Epithelial cell of proximal tubule (primary cell): ENCODE results near the gene CACNB2. TPM values are rescaled to one million over a fixed set of nuclear protein-coding genes. Genes with fewer than 3 reads are reported as not detected.
"Not testable (repeated sequence)": the region's sequence is repeated elsewhere in the genome, so short reads cannot be mapped to it uniquely, and the experiment has no call there.

Source experiments
- DNase-seq: peaks from one replicate; pipeline ENCODE4 v3.0.0-alpha.2; 2011; ENCODE audit warnings: low read depth
- H3K4me3 ChIP-seq: 2 replicates; pipeline ENCODE4 v1.5.1; 2011; ENCODE audit warnings: low read depth, mild to moderate bottlenecking, low read length
- CTCF ChIP-seq: conservative IDR thresholded peaks from 2 replicates; pipeline ENCODE4 v1.5.1; 2012; ENCODE audit warnings: low read depth, mild to moderate bottlenecking, low read length
- total RNA-seq: library from RNA; depleted of rRNA; stranded (reverse); fragments of >200 nt; gene quantifications from 2 replicates; pipeline ENCODE4 v1.2.3, GENCODE V29; 2015

CACNB2 gene
- total RNA-seq, 1 donor from 2014 or later: not detected

DNA sequence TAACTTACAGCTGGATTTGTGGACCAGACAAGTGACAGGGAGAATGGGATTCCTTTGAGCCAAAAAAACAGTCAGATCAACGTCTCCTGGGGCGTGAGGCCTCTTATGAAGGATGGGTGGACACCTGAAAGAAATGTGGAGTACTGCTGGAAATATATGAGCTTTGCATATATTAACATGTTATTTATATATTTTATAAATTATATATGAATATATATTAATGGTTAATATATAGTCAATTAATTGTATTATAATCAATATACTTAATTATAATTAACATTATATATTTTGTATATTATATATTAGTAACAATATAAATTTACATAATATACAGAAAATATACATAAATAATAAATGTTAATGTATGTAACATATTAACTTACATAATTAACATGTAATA, 57.5 kb downstream of the CACNB2 start:
- no peak overlapping the region for H3K4me3 ChIP-seq
- no peak for TF ChIP-seq CTCF
- no peak for DNase-seq

DNA sequence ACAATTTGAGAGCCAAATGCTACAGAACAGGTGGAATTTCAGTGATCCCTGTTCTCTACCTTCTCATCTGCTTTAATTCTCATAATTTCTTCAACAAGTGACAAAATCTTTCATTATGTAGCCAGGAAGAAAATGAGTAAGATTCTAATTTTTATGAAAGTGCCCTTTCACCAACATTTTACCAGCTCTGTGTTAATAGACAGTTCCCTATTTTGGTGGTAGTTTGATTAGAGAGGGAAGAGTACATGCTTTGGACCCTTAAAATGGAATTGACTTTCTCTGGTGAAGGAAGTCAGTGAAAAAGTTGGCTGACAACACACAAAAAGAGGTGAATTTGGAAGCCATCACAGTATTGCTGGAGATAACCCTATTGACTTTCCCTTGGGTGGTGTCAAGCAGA, 61.7 kb downstream of the CACNB2 start:
- no peak for DNase-seq
- no peak overlapping the region for H3K4me3 ChIP-seq
- TF ChIP-seq CTCF: no peak

- no peak for TF ChIP-seq CTCF
- H3K4me3 ChIP-seq: no peak overlapping the region
- no peak for DNase-seq
These were observed 62.6 kb downstream of the CACNB2 start for GRCh38 chr10:18202680-18203460.

GRCh38 chr10:18203471-18203870, 63.2 kb downstream of the CACNB2 start:
- no peak for TF ChIP-seq CTCF
- DNase-seq: no peak
- no peak overlapping the region for H3K4me3 ChIP-seq

DNA sequence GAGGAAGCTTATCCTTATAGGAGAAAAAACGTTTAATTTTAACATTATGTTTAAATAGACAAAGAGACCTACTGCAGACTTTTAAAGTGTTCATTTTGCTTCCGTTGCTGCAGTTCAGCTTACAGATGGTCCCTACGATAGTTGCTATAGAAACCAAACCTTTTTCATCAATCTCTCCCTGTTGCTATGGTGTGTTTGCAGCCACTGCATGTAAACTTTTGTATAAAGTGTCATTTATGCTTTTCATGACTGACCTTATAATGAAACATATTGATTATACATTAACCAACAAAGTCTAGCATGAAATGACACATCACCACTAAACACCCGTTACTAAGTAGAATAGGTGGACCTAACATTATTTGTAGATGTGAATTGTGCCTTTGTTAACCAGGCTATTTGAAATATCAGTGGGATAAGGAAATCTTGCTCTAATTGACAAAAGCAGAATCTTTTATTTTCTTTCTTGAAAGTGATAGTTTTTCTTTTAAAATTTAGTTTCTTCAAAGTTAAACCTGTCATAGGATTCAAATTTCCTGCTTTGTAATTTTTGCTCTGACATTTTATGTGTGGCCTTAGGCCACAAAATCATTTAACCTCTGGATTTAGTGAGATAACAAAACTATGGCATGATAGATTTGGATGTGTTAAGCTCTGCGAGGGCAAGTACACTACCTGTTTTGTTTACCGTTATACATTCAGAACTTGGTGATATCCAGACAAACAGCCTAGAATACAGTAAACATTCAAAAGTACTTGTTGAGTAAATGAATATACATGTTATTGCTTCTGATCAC, 64.0 kb downstream of the CACNB2 start:
- no peak for DNase-seq
- H3K4me3 ChIP-seq: no peak overlapping the region
- TF ChIP-seq CTCF: no peak

GRCh38 chr10:18205098-18205834, 65.0 kb downstream of the CACNB2 start:
- no peak for DNase-seq
- H3K4me3 ChIP-seq: no peak overlapping the region
- TF ChIP-seq CTCF: no peak

DNA sequence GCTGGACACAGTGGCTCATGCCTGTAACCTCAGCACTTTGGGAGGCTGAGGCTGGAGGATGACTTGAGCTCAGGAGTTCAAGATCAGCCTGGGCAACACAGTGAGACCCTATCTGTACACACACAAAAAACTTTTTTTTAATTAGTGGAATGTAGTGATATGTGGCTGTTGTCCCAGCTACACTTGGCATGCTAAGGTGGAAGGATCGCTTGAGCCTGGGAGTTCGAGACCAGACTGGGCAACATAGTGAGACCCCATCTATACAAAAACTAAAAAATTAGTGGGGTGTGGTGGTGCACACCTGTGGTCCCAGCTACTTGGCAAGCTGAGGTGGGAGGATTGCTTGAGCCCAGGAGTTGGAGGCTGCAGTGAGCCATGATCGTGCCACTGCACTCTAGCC, 68.0 kb downstream of the CACNB2 start:
- not testable (repeated sequence) for DNase-seq, H3K4me3 ChIP-seq
